ENCODE data around the gene ME3. TPM values are rescaled to one million over a fixed set of nuclear protein-coding genes. Genes with fewer than 3 reads are reported as not detected.

The ME3 gene
- total RNA-seq, 1 donor from 2014 or later, result 33.4 TPM

DNA sequence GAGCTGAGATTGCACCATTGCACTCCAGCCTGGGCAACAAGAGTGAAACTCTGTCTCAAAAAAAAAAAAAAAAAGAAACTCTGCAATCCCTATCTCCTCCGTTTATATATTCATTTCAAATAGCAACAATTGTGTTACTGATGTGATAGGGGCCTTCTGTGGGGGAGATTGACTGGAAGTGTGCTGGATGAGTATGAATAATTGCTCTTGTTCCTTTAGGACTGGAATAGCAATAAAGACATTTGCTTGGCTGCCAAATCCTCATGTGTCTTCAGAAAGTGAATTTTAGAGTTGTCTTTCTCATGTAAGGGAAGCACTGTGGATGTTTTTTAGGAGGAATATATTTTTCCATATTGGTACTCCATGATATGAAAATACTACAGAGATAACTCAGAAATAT lies 21.1 kb upstream of the ME3 start:
- intact Hi-C loops (cut with micrococcal nuclease), result no loop called here
- TF ChIP-seq, protein P1, sequence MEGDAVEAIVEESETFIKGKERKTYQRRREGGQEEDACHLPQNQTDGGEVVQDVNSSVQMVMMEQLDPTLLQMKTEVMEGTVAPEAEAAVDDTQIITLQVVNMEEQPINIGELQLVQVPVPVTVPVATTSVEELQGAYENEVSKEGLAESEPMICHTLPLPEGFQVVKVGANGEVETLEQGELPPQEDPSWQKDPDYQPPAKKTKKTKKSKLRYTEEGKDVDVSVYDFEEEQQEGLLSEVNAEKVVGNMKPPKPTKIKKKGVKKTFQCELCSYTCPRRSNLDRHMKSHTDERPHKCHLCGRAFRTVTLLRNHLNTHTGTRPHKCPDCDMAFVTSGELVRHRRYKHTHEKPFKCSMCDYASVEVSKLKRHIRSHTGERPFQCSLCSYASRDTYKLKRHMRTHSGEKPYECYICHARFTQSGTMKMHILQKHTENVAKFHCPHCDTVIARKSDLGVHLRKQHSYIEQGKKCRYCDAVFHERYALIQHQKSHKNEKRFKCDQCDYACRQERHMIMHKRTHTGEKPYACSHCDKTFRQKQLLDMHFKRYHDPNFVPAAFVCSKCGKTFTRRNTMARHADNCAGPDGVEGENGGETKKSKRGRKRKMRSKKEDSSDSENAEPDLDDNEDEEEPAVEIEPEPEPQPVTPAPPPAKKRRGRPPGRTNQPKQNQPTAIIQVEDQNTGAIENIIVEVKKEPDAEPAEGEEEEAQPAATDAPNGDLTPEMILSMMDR (IDR thresholded peaks at IDR 0.05; ENCODE audit: borderline replicate concordance), result no peak
- no peak overlapping the region for H3K27ac ChIP-seq (replicated peaks)
- peaks cover 17% of the 10 kb centered on the region for H3K4me1 ChIP-seq
- H3K27me3 ChIP-seq (ENCODE audit: low read depth), result no peaks in the 10 kb centered on the region
- H3K9me3 ChIP-seq (replicated peaks), result no peaks in the 10 kb centered on the region
- DNase-seq, result no peak
- no peak overlapping the region for H3K4me3 ChIP-seq
- no peaks in the 10 kb centered on the region for H3K36me3 ChIP-seq

- TF ChIP-seq, protein P1 (IDR thresholded peaks at IDR 0.05; ENCODE audit: borderline replicate concordance), result no peak
- Histone ChIP-seq H3K36me3 (no peaks in the 10 kb centered on the region), H3K27me3 (ENCODE audit: low read depth) (no peaks in the 10 kb centered on the region), H3K27ac (replicated peaks) (no peak overlapping the region), H3K9me3 (replicated peaks) (no peaks in the 10 kb centered on the region), H3K4me3 (no peak overlapping the region), H3K4me1 (peaks cover 25% of the 10 kb centered on the region)
- DNase-seq, result no peak
- intact Hi-C loops (cut with micrococcal nuclease), result no loop called here
Observed at GRCh38 chr11:86692746-86693145, 20.3 kb upstream of the ME3 start.

GRCh38 chr11:86692317-86692716 lies 19.9 kb upstream of the ME3 start:
- Histone ChIP-seq H3K36me3 (no peaks in the 10 kb centered on the region), H3K9me3 (replicated peaks) (no peaks in the 10 kb centered on the region), H3K27me3 (ENCODE audit: low read depth) (no peaks in the 10 kb centered on the region), H3K27ac (replicated peaks) (no peak overlapping the region), H3K4me3 (no peak overlapping the region), H3K4me1 (peaks cover 29% of the 10 kb centered on the region)
- TF ChIP-seq, protein P1 (IDR thresholded peaks at IDR 0.05; ENCODE audit: borderline replicate concordance), result no peak
- no peak for DNase-seq
- intact Hi-C loops (cut with micrococcal nuclease), result no loop called here

DNA sequence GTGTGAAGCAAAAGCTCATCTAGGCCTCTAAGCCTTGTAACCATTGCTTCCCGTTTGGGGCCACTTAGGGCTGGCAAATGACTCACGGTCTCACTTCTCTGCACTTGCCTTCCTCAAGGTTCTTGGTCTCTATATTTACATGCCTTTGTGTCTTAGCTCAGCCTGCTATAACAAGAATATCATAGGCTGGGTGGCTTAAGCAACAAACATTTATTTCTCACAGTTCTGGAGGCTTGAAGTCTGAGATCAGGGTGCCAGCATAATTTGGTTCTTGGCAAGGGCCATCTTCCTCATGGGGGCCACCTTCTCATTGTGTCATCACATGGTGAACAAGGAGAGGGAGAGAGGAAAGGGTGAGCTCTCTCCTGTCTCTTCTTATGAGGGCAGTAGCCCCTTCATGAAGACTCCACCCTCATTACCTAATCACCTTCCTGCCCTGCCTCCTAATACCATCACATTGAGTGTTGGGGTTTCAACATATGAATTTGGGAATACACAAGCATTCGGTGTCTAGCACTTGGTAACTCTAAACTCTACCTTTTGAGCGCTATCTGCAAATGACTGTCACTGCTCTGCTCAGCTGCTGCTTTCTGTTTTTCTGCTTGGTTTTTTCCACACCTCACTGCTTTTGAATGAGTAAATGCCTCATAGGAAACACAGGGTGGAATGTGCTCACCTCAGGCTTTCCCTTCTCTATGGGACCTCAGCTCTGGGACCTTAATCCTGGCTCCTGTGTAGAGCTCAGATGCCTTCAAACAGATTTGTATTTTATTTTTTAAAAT lies 16.2 kb upstream of the ME3 start:
- peak overlapping the region; percentile 24 for H3K27ac ChIP-seq (replicated peaks)
- DNase-seq, result no peak
- H3K9me3 ChIP-seq (replicated peaks), result no peaks in the 10 kb centered on the region
- peaks cover 35% of the 10 kb centered on the region for H3K4me1 ChIP-seq
- no peaks in the 10 kb centered on the region for H3K36me3 ChIP-seq
- intact Hi-C loops (cut with micrococcal nuclease), result no loop called here
- H3K4me3 ChIP-seq, result no peak overlapping the region
- H3K27me3 ChIP-seq (ENCODE audit: low read depth), result no peaks in the 10 kb centered on the region
- TF ChIP-seq, protein P1 (IDR thresholded peaks at IDR 0.05; ENCODE audit: borderline replicate concordance), result no peak

- TF ChIP-seq, protein P1 (IDR thresholded peaks at IDR 0.05; ENCODE audit: borderline replicate concordance), result no peak
- H3K27ac ChIP-seq (replicated peaks), result peak overlapping the region; percentile 47
- no peak for DNase-seq
Observed at GRCh38 chr11:86687185-86687778, 14.9 kb upstream of the ME3 start.

More at GRCh38 chr11:86687185-86687778, 14.9 kb upstream of the ME3 start:
- Histone ChIP-seq H3K36me3 (no peaks in the 10 kb centered on the region), H3K4me1 (peaks cover 48% of the 10 kb centered on the region), H3K9me3 (replicated peaks) (no peaks in the 10 kb centered on the region), H3K4me3 (no peak overlapping the region), H3K27me3 (ENCODE audit: low read depth) (no peaks in the 10 kb centered on the region)
- intact Hi-C loops (cut with micrococcal nuclease), result no loop called here
